PFSK-1 (cell line): ENCODE measurements around the gene SBSN.

Source experiments
- FOXP2 ChIP-seq: optimal IDR thresholded peaks from 2 replicates; pipeline ENCODE3; 2011; ENCODE audit warnings: borderline replicate concordance, control low read depth, inconsistent platforms; ENCODE audit not compliant: insufficient read depth; ENCODE audit errors: extremely low read length, extremely low read depth
- POLR2AphosphoS5 ChIP-seq: IDR thresholded peaks from 2 replicates; pipeline ENCODE4 v1.6.1; 2012; ENCODE audit warnings: low read depth, mild to moderate bottlenecking, control low read depth, low read length, moderate library complexity
- REST ChIP-seq, 2 experiments: IDR thresholded peaks; 2 replicates each; pipeline versions ENCODE4 v1.6.1 to v1.8.0; 2011 to 2012; ENCODE audit warnings: low read depth in 2 of 2, low read length in 2 of 2, control low read depth in 1 of 2, inconsistent platforms in 1 of 2, mild to moderate bottlenecking in 1 of 2, moderate library complexity in 1 of 2; ENCODE audit not compliant: insufficient read depth in 1 of 2
- SIN3A ChIP-seq: IDR thresholded peaks from 2 replicates; pipeline ENCODE4 v1.6.1; 2012; ENCODE audit warnings: mild to moderate bottlenecking, low read length, moderate library complexity, borderline replicate concordance; ENCODE audit not compliant: insufficient read depth
- TAF1 ChIP-seq: IDR thresholded peaks from 2 replicates; pipeline ENCODE4 v1.6.1; 2012; ENCODE audit warnings: low read length, control low read depth, borderline replicate concordance; ENCODE audit not compliant: insufficient read depth

- TF ChIP-seq POLR2AphosphoS5 (no peak), TAF1 (no peak), FOXP2 (no peak), REST (IDR thresholded peaks at IDR 0.05; ENCODE audit: insufficient read depth in 1 of 2, low read depth in 2 of 2, low read length in 2 of 2) (no peak), SIN3A (no peak)
These were observed 18.1 kb downstream of the SBSN start for GRCh38 chr19:35509861-35510625.
